K562 (cell line): Measurements from ENCODE around the gene SLC35A1. TPM values are rescaled to one million over a fixed set of nuclear protein-coding genes. Genes with fewer than 3 reads are reported as not detected.

Source experiments
- BRCA1 ChIP-seq, 2 experiments: fragments of 450-650 bp in 1 of 2; sonication (generic) in 1 of 2; formaldehyde crosslinking in 1 of 2; IDR thresholded peaks; 2 replicates each; pipeline versions ENCODE4 v1.5.0 to v1.6.1; 2017 to 2020; ENCODE audit warnings: mild to moderate bottlenecking in 1 of 2, missing genetic modification reagents in 1 of 2
- CREM ChIP-seq: IDR thresholded peaks from 2 replicates; pipeline ENCODE4 v1.6.1; 2014; ENCODE audit warnings: antibody characterized with exemption, low read depth
- CSDE1 ChIP-seq, 2 experiments: fragments of 450-650 bp; IDR thresholded peaks; 2 replicates each; pipeline ENCODE4 v1.6.1; 2016; ENCODE audit warnings: mild to moderate bottlenecking in 1 of 2
- ELF2 ChIP-seq: fragments of 250-450 bp; sonication (Bioruptor Pico); IDR thresholded peaks from 2 replicates; pipeline ENCODE4 v1.5.0; 2021; ENCODE audit warnings: mild to moderate bottlenecking
- MCM7 ChIP-seq, 2 experiments: fragments of 450-650 bp; IDR thresholded peaks; 2 replicates each; pipeline ENCODE4 v1.6.1; 2016 to 2018
- MIER1 ChIP-seq: fragments of 450-650 bp; IDR thresholded peaks from 2 replicates; pipeline ENCODE4 v1.6.1; 2016; ENCODE audit warnings: antibody characterized with exemption, mild to moderate bottlenecking, low read depth
- SNRNP70 ChIP-seq: fragments of 200-400 bp; formaldehyde crosslinking; optimal IDR thresholded peaks from 2 replicates; pipeline ENCODE3; 2017; ENCODE audit warnings: low read depth, low read length
- SREBF2 ChIP-seq: sonication (generic); formaldehyde crosslinking; IDR thresholded peaks from 2 replicates; pipeline ENCODE4 v1.4.0; 2020; ENCODE audit warnings: mild to moderate bottlenecking, missing genetic modification reagents
- ZBTB1 ChIP-seq: sonication (generic); formaldehyde crosslinking; IDR thresholded peaks from 2 replicates; pipeline ENCODE4 v1.8.1; 2023; ENCODE audit warnings: missing genetic modification reagents, low read depth, mild to moderate bottlenecking, borderline replicate concordance
- ZBTB7A ChIP-seq: IDR thresholded peaks from 2 replicates; pipeline ENCODE4 v1.6.1; 2011; ENCODE audit warnings: low read depth, mild to moderate bottlenecking, low read length, moderate library complexity, borderline replicate concordance; ENCODE audit not compliant: control insufficient read depth
- ZEB2 ChIP-seq: fragments of 450-650 bp; IDR thresholded peaks from 2 replicates; pipeline ENCODE4 v1.6.1; 2016
- polyA plus RNA-seq, 8 experiments: library from polyadenylated mRNA; depleted of rRNA in 4 of 8; stranded (reverse) in 5 of 8; unstranded in 3 of 8; fragments of >200 nt; fragmentation: Nextera tagmentation in 2 of 8; fragmentation: Illumina TruSeq in 1 of 8; extraction: Ambion mirVana in 2 of 8; extraction: Trizol in 1 of 8; gene quantifications; 2 replicates each; pipeline versions ENCODE4 v1.2.1 to v1.2.3, GENCODE V29; 2011 to 2014; ENCODE audit warnings: inconsistent platforms in 1 of 8, missing spikeins in 1 of 8
- total RNA-seq, 7 experiments: library from RNA; depleted of rRNA in 6 of 7; stranded (reverse); fragments of >200 nt in 6 of 7; fragmentation: Illumina TruSeq in 2 of 7; extraction: Trizol in 2 of 7; gene quantifications; 2 replicates each; pipeline versions ENCODE4 v1.2.1 to v1.2.3, GENCODE V29; 2011 to 2021; ENCODE audit warnings: low replicate concordance in 1 of 7
- TF ChIP-seq, protein P1 (sequence below), 2 experiments: fragments of 150-350 bp in 1 of 2; IDR thresholded peaks; 2 replicates each; pipeline ENCODE4 v1.6.1; 2012 to 2016; ENCODE audit warnings: low read depth in 2 of 2, low read length in 2 of 2, mild to moderate bottlenecking in 1 of 2, moderate library complexity in 1 of 2
- TF ChIP-seq, protein P2 (sequence below): fragments of 450-650 bp; IDR thresholded peaks from 2 replicates; pipeline ENCODE4 v1.6.1; 2017; ENCODE audit warnings: antibody characterized with exemption, mild to moderate bottlenecking
- TF ChIP-seq, protein P3 (sequence below): fragments of 250-450 bp; sonication (Bioruptor Pico); IDR thresholded peaks from 2 replicates; pipeline ENCODE4 v1.5.0; 2021
- TF ChIP-seq, protein P4 (sequence below): fragments of 250-450 bp; sonication (Bioruptor Pico); IDR thresholded peaks from 2 replicates; pipeline ENCODE4 v1.9.0; 2021; ENCODE audit warnings: mild to moderate bottlenecking, inconsistent platforms

SLC35A1 gene
- total and polyA plus RNA-seq, 9 of the 15 experiments (the other 6 are each of a cell fraction or from before 2014, with no cell fraction given): 7.5 to 37.1 (median 14.9) TPM

DNA sequence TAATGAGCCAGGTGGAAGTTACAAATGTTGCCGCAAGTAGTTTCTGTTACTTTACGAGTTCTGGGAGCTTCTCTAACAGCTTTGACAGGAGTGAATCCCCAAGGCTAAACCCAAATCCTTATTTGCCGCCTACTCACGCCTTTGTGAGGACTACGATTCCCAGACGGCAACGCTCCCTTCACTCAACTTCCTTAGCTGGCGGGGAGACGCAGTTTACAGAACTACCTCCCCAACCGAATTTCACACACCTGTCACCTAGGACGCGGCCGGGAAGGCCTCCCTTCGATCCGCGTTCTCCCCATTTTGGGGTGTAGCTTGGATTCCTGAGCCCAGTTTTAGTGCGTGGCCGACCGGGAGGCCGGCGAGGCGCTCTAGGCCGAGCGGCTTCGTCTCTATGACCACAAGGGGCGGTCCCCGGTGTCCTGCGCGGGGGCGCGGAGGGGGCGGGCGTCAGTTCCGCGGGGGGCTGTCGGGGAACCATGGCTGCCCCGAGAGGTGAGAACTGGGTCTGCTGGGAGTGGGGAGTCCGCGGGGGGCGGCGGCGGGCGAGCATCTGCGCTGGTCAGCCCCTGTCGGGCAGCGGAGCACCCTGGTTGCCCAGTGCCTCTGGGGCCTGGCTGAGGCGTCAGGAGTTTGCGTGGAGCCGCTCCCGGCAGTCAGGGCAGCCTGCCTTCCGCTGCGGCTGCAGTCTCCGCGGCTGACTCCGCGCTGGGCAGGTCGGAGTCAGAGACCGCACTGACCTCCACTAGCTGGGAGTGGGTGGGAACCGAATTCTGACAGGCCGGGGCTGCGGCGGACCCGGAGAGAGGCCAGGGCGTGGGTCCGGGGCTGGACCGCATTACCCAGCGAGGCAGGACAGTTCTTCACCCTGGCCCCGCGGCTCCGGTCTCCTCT is at the start of gene SLC35A1 (continued):
- TF ChIP-seq, protein P1, sequence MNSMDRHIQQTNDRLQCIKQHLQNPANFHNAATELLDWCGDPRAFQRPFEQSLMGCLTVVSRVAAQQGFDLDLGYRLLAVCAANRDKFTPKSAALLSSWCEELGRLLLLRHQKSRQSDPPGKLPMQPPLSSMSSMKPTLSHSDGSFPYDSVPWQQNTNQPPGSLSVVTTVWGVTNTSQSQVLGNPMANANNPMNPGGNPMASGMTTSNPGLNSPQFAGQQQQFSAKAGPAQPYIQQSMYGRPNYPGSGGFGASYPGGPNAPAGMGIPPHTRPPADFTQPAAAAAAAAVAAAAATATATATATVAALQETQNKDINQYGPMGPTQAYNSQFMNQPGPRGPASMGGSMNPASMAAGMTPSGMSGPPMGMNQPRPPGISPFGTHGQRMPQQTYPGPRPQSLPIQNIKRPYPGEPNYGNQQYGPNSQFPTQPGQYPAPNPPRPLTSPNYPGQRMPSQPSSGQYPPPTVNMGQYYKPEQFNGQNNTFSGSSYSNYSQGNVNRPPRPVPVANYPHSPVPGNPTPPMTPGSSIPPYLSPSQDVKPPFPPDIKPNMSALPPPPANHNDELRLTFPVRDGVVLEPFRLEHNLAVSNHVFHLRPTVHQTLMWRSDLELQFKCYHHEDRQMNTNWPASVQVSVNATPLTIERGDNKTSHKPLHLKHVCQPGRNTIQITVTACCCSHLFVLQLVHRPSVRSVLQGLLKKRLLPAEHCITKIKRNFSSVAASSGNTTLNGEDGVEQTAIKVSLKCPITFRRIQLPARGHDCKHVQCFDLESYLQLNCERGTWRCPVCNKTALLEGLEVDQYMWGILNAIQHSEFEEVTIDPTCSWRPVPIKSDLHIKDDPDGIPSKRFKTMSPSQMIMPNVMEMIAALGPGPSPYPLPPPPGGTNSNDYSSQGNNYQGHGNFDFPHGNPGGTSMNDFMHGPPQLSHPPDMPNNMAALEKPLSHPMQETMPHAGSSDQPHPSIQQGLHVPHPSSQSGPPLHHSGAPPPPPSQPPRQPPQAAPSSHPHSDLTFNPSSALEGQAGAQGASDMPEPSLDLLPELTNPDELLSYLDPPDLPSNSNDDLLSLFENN (IDR thresholded peaks at IDR 0.05; ENCODE audit: low read depth in 2 of 2, low read length in 2 of 2): no peak
- peak; percentile 82 for TF ChIP-seq ZBTB7A
- peak; percentile 66 for TF ChIP-seq CREM
- TF ChIP-seq, protein P2, sequence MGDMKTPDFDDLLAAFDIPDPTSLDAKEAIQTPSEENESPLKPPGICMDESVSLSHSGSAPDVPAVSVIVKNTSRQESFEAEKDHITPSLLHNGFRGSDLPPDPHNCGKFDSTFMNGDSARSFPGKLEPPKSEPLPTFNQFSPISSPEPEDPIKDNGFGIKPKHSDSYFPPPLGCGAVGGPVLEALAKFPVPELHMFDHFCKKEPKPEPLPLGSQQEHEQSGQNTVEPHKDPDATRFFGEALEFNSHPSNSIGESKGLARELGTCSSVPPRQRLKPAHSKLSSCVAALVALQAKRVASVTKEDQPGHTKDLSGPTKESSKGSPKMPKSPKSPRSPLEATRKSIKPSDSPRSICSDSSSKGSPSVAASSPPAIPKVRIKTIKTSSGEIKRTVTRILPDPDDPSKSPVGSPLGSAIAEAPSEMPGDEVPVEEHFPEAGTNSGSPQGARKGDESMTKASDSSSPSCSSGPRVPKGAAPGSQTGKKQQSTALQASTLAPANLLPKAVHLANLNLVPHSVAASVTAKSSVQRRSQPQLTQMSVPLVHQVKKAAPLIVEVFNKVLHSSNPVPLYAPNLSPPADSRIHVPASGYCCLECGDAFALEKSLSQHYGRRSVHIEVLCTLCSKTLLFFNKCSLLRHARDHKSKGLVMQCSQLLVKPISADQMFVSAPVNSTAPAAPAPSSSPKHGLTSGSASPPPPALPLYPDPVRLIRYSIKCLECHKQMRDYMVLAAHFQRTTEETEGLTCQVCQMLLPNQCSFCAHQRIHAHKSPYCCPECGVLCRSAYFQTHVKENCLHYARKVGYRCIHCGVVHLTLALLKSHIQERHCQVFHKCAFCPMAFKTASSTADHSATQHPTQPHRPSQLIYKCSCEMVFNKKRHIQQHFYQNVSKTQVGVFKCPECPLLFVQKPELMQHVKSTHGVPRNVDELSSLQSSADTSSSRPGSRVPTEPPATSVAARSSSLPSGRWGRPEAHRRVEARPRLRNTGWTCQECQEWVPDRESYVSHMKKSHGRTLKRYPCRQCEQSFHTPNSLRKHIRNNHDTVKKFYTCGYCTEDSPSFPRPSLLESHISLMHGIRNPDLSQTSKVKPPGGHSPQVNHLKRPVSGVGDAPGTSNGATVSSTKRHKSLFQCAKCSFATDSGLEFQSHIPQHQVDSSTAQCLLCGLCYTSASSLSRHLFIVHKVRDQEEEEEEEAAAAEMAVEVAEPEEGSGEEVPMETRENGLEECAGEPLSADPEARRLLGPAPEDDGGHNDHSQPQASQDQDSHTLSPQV: no peak
- peak; percentile 76; the same call in 1 of the 2 replicates for TF ChIP-seq ZBTB1 (CRISPR knock-in tag)
- no peak for TF ChIP-seq SREBF2 (CRISPR knock-in tag)
- no peak for TF ChIP-seq MCM7 (IDR thresholded peaks at IDR 0.05)
- no peak for TF ChIP-seq ZEB2
- TF ChIP-seq SNRNP70: no peak
- no peak for TF ChIP-seq CSDE1 (IDR thresholded peaks at IDR 0.05)
- TF ChIP-seq BRCA1 (IDR thresholded peaks at IDR 0.05): no peak
- no peak for TF ChIP-seq BRCA1 (CRISPR knock-in tag; IDR thresholded peaks at IDR 0.05)
- TF ChIP-seq ELF2 (CRISPR knock-in tag): peak; percentile 84
- TF ChIP-seq, protein P3, sequence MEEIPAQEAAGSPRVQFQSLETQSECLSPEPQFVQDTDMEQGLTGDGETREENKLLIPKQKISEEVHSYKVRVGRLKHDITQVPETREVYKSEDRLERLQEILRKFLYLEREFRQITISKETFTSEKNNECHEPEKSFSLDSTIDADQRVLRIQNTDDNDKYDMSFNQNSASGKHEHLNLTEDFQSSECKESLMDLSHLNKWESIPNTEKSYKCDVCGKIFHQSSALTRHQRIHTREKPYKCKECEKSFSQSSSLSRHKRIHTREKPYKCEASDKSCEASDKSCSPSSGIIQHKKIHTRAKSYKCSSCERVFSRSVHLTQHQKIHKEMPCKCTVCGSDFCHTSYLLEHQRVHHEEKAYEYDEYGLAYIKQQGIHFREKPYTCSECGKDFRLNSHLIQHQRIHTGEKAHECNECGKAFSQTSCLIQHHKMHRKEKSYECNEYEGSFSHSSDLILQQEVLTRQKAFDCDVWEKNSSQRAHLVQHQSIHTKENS (CRISPR knock-in tag): no peak
- no peak for TF ChIP-seq MIER1
- TF ChIP-seq, protein P4, sequence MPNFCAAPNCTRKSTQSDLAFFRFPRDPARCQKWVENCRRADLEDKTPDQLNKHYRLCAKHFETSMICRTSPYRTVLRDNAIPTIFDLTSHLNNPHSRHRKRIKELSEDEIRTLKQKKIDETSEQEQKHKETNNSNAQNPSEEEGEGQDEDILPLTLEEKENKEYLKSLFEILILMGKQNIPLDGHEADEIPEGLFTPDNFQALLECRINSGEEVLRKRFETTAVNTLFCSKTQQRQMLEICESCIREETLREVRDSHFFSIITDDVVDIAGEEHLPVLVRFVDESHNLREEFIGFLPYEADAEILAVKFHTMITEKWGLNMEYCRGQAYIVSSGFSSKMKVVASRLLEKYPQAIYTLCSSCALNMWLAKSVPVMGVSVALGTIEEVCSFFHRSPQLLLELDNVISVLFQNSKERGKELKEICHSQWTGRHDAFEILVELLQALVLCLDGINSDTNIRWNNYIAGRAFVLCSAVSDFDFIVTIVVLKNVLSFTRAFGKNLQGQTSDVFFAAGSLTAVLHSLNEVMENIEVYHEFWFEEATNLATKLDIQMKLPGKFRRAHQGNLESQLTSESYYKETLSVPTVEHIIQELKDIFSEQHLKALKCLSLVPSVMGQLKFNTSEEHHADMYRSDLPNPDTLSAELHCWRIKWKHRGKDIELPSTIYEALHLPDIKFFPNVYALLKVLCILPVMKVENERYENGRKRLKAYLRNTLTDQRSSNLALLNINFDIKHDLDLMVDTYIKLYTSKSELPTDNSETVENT: peak; percentile 90
